Esophagus (tissue), 2 donors: ENCODE results near the gene COA8. TPM values are rescaled to one million over a fixed set of nuclear protein-coding genes. Genes with fewer than 3 reads are reported as not detected.

Source experiments
- polyA plus RNA-seq, 2 donors: library from polyadenylated mRNA; stranded (reverse); fragments of 200-250 nt; gene quantifications; one replicate each; pipeline ENCODE4 v1.2.3, GENCODE V29; 2013
- donor health status: healthy with polysubstance abuse.
- donor health status: Bipolar disorder and iron deficiency.

The COA8 gene
- polyA plus RNA-seq, 2 donors, result 35.1 to 39.3 TPM

Other genes starting within 250 kb of the COA8 start
- 100 to 1,000 TPM in 1 of 2 donors, 10 to 100 TPM in 1; 62.6 to 125 TPM for gene EIF5, start 228.7 kb upstream of the COA8 start, polyA plus RNA-seq
- 10 to 100 TPM; 45.5 to 65.4 TPM for gene MARK3, start 177.5 kb upstream of the COA8 start, polyA plus RNA-seq
- 100 to 1,000 TPM; 117 to 134 TPM for gene CKB, start 40.1 kb upstream of the COA8 start, polyA plus RNA-seq
- 10 to 100 TPM; 11.0 to 11.5 TPM for gene TRMT61A, start 33.8 kb upstream of the COA8 start, polyA plus RNA-seq
- 10 to 100 TPM in 1 of 2 donors, 1 to 10 TPM in 1; 7.1 to 12.7 TPM for gene BAG5, start 303 bp upstream of the COA8 start, polyA plus RNA-seq
- 100 to 1,000 TPM in 1 of 2 donors, 10 to 100 TPM in 1; 69.8 to 102 TPM for gene KLC1, start 66.3 kb downstream of the COA8 start, polyA plus RNA-seq
- 10 to 100 TPM in 1 of 2 donors, 1 to 10 TPM in 1; 7.7 to 17.6 TPM for gene XRCC3, start 152.5 kb downstream of the COA8 start, polyA plus RNA-seq
- 10 to 100 TPM; 56.5 to 73.5 TPM for gene ZFYVE21, start 152.8 kb downstream of the COA8 start, polyA plus RNA-seq